ENCODE data around the gene IFI35. TPM values are rescaled to one million over a fixed set of nuclear protein-coding genes. Genes with fewer than 3 reads are reported as not detected.
A peak's percentile ranks its signal among the peaks of the same experiment; 100 is the strongest.
"Not testable (repeated sequence)": the region's sequence is repeated elsewhere in the genome, so short reads cannot be mapped to it uniquely, and the experiment has no call there.

Gene IFI35
- total and polyA plus RNA-seq, 11 donors: 8.4 to 66.7 (median 11.9) TPM

DNA sequence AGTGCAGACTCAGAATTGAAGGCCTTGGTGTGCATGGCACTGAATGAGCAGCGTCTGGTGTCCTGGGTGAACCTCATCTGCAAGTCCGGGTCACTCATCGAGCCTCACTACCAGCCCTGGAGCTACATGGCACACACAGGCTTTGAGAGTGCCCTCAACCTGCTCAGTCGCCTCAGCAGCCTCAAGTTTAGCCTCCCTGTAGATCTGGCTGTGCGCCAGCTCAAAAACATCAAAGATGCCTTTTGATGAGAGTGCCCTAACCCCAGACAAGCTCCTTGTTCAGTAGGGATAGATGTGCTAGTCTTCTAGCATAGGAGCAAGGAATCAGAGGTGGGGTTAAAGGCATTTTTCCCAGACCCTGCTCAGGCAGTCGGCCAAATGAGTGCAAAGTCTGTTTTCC is 15.1 kb upstream of the IFI35 start:
- peaks cover 0 to 4% (median 0%) of the 10 kb centered on the region in 12 donors for H3K4me1 ChIP-seq
- no peak for DNase-seq
- 94 to 98% (median 96%) methylated on average over 6 of the region's 6 CpGs for WGBS, 4 donors
- no peak overlapping the region for H3K27ac ChIP-seq
- H3K27me3 ChIP-seq: no peaks in the 10 kb centered on the region
- intact Hi-C loops (cut with DNase I): loop anchor here in 1 of 10 donors (10.0 kb wide), 2 partner anchors 57 to 407 kb away; no protein-coding TSS in a partner anchor
- H3K4me3 ChIP-seq: no peak overlapping the region
- peaks cover 4 to 84% (median 73%) of the 10 kb centered on the region in 9 donors for H3K36me3 ChIP-seq
- H3K9me3 ChIP-seq: no peaks in the 10 kb centered on the region
- TF ChIP-seq POLR2A (IDR thresholded peaks at IDR 0.05): no peak
- peak in 1 of 4 donors; percentile 19 for ATAC-seq

GRCh38 chr17:42992872-42993271 is 13.7 kb upstream of the IFI35 start:
- Histone ChIP-seq H3K36me3 (peaks cover 0 to 70% (median 58%) of the 10 kb centered on the region in 9 donors), H3K27me3 (no peaks in the 10 kb centered on the region), H3K27ac (no peak overlapping the region), H3K4me1 (peaks cover 0 to 8% (median 3%) of the 10 kb centered on the region in 12 donors), H3K4me3 (no peak overlapping the region), H3K9me3 (no peaks in the 10 kb centered on the region)
- DNase-seq (no peak), ATAC-seq (no peak)
- WGBS, 4 donors: 84 to 93% (median 87%) methylated on average over 5 of the region's 5 CpGs
- TF ChIP-seq POLR2A (IDR thresholded peaks at IDR 0.05): no peak
- TF ChIP-seq, protein P1, sequence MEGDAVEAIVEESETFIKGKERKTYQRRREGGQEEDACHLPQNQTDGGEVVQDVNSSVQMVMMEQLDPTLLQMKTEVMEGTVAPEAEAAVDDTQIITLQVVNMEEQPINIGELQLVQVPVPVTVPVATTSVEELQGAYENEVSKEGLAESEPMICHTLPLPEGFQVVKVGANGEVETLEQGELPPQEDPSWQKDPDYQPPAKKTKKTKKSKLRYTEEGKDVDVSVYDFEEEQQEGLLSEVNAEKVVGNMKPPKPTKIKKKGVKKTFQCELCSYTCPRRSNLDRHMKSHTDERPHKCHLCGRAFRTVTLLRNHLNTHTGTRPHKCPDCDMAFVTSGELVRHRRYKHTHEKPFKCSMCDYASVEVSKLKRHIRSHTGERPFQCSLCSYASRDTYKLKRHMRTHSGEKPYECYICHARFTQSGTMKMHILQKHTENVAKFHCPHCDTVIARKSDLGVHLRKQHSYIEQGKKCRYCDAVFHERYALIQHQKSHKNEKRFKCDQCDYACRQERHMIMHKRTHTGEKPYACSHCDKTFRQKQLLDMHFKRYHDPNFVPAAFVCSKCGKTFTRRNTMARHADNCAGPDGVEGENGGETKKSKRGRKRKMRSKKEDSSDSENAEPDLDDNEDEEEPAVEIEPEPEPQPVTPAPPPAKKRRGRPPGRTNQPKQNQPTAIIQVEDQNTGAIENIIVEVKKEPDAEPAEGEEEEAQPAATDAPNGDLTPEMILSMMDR (IDR thresholded peaks at IDR 0.05): no peak
- intact Hi-C loops (cut with DNase I): loop anchor here in 1 of 10 donors (10.0 kb wide), 2 partner anchors 58 to 408 kb away; no protein-coding TSS in a partner anchor

GRCh38 chr17:42993913-42994312 is 12.7 kb upstream of the IFI35 start:
- H3K4me3 ChIP-seq, H3K27ac ChIP-seq, ATAC-seq, H3K4me1 ChIP-seq, H3K27me3 ChIP-seq, DNase-seq, H3K9me3 ChIP-seq: not testable (repeated sequence)
- 82 to 87% (median 85%) methylated on average over 10 of the region's 10 CpGs for WGBS, 4 donors
- intact Hi-C loops (cut with DNase I): loop anchor here in 1 of 10 donors (10.0 kb wide), 2 partner anchors 59 to 409 kb away; no protein-coding TSS in a partner anchor
- peaks cover 0 to 60% (median 48%) of the 10 kb centered on the region in 9 donors for H3K36me3 ChIP-seq

- Histone ChIP-seq H3K4me3 (peak overlapping the region in 10 of 12 donors; percentile 1 to 94 (median 78)), H3K27me3 (no peaks in the 10 kb centered on the region), H3K36me3 (peaks cover 0 to 54% (median 42%) of the 10 kb centered on the region in 9 donors), H3K27ac (peak overlapping the region in 11 of 12 donors; percentile 22 to 92 (median 82)), H3K4me1 (peaks cover 7 to 40% (median 16%) of the 10 kb centered on the region in 12 donors), H3K9me3 (no peaks in the 10 kb centered on the region)
- TF ChIP-seq, protein P1 (IDR thresholded peaks at IDR 0.05): no peak
- no peak for TF ChIP-seq POLR2A (IDR thresholded peaks at IDR 0.05)
- intact Hi-C loops (cut with DNase I): loop anchor here in 1 of 10 donors (10.0 kb wide), 2 partner anchors 63 to 413 kb away; no protein-coding TSS in a partner anchor
- DNase-seq (no peak), ATAC-seq (peak in 1 of 4 donors; percentile 1)
- 16 to 29% (median 23%) methylated on average over 5 of the region's 5 CpGs for WGBS, 4 donors
Measured at GRCh38 chr17:42997390-42997983, 9.1 kb upstream of the IFI35 start.
